Uterus (tissue), 4 donors: Measurements from ENCODE around the gene KCNQ4. TPM values are rescaled to one million over a fixed set of nuclear protein-coding genes. Genes with fewer than 3 reads are reported as not detected.

Source experiments
- DNase-seq, 2 donors: peaks; one replicate each; pipeline ENCODE4 v3.0.0-alpha.2; 2019 to 2020
- H3K27ac ChIP-seq, 2 donors: fragments of 200-600 bp; sonication (generic); 1 replicate in 1 of 2; 2 replicates in 1 of 2; pipeline ENCODE4 v1.5.1; 2016 to 2018
- H3K27me3 ChIP-seq, 2 donors: fragments of 200-600 bp; sonication (generic); one replicate each; pipeline ENCODE4 v1.5.1; 2018 to 2019; ENCODE audit warnings: control low read depth in 1 of 2
- H3K36me3 ChIP-seq, 2 donors: fragments of 200-600 bp; sonication (generic); one replicate each; pipeline ENCODE4 v1.5.1; 2019; ENCODE audit warnings: control low read depth in 1 of 2
- H3K4me1 ChIP-seq, 2 donors: fragments of 200-600 bp; sonication (generic); one replicate each; pipeline ENCODE4 v1.5.1; 2018 to 2019; ENCODE audit warnings: control low read depth in 1 of 2
- H3K4me3 ChIP-seq, 2 donors: fragments of 200-600 bp; sonication (generic); 1 replicate in 1 of 2; 2 replicates in 1 of 2; pipeline ENCODE4 v1.5.1; 2018 to 2019; ENCODE audit warnings: mild to moderate bottlenecking in 1 of 2
- H3K9me3 ChIP-seq, 2 donors: fragments of 200-600 bp; sonication (generic); one replicate each; pipeline ENCODE4 v1.5.1; 2019; ENCODE audit warnings: control low read depth in 1 of 2
- CTCF ChIP-seq, 4 experiments: fragments of 200-600 bp in 2 of 4; fragments of 450-650 bp in 2 of 4; sonication (generic) in 2 of 4; IDR thresholded peaks; one replicate each; pipeline ENCODE4 v1.5.1; 2016 to 2019; ENCODE audit warnings: antibody characterized with exemption in 4 of 4, mild to moderate bottlenecking in 2 of 4, moderate library complexity in 1 of 4
- POLR2A ChIP-seq, 2 donors: fragments of 450-650 bp; IDR thresholded peaks; one replicate each; pipeline ENCODE4 v1.6.1; 2016; ENCODE audit warnings: antibody characterized with exemption in 2 of 2, mild to moderate bottlenecking in 1 of 2, moderate library complexity in 1 of 2
- intact Hi-C: fragments of 100-400 bp; cut with DNase I; formaldehyde crosslinking; loops from one replicate; pipeline ENCODE4 v1.15.1; 2023; ENCODE audit warnings: low total_unique reads
- total RNA-seq, 4 donors: library from RNA; depleted of rRNA in 3 of 4; stranded (reverse); fragments of >200 nt in 3 of 4; gene quantifications; one replicate each; pipeline versions ENCODE4 v1.1.0 to v1.2.4, GENCODE V29; 2014 to 2023
- donor health status: DM: yes; HTN: yes; CAD: no.

KCNQ4 gene
- 10 to 100 TPM in 1 of 4 donors, 1 to 10 TPM in 2, not detected in 1; 2.7 to 13.4 (median 7.4) TPM for total RNA-seq

- DNase-seq, result peak; percentile 70
- intact Hi-C loops, result no loop called here
- H3K4me1 ChIP-seq, result peaks cover 0 to 9% of the 10 kb centered on the region in 2 donors
Observed at GRCh38 chr1:40783001-40783905, at the start of gene KCNQ4. TSS of gene KCNQ4 (plus strand) at chr1:40783787. CDS start at chr1:40784094, 307 bp downstream.

GRCh38 chr1:40734882-40735628, 48.5 kb upstream of the KCNQ4 start:
- no peak for DNase-seq
- no peaks in the 10 kb centered on the region for H3K9me3 ChIP-seq
- no peaks in the 10 kb centered on the region for H3K36me3 ChIP-seq
- H3K27ac ChIP-seq, result no peak overlapping the region
- H3K4me3 ChIP-seq, result no peak overlapping the region
- TF ChIP-seq CTCF (IDR thresholded peaks at IDR 0.05), result no peak
- no peak for TF ChIP-seq POLR2A (IDR thresholded peaks at IDR 0.05)
- no peaks in the 10 kb centered on the region for H3K4me1 ChIP-seq
- H3K27me3 ChIP-seq, result no peaks in the 10 kb centered on the region
- intact Hi-C loops, result no loop called here

More at GRCh38 chr1:40783001-40783905, at the start of gene KCNQ4:
- Histone ChIP-seq H3K9me3 (no peaks in the 10 kb centered on the region), H3K27me3 (no peaks in the 10 kb centered on the region), H3K4me3 (peak within 1 kb of the TSS; percentile 43 to 45), H3K36me3 (no peaks in the 10 kb centered on the region), H3K27ac (peak within 1 kb of the TSS; percentile 87 to 89)
- no peak for TF ChIP-seq CTCF (IDR thresholded peaks at IDR 0.05)
- TF ChIP-seq POLR2A (IDR thresholded peaks at IDR 0.05), result peak in 1 of 2 donors; percentile 37

GRCh38 chr1:40736085-40736531, 47.5 kb upstream of the KCNQ4 start:
- Histone ChIP-seq H3K27ac (peak overlapping the region; percentile 38 to 39), H3K27me3 (no peaks in the 10 kb centered on the region), H3K4me3 (no peak overlapping the region), H3K4me1 (no peaks in the 10 kb centered on the region), H3K36me3 (no peaks in the 10 kb centered on the region), H3K9me3 (no peaks in the 10 kb centered on the region)
- intact Hi-C loops, result no loop called here
- no peak for TF ChIP-seq POLR2A (IDR thresholded peaks at IDR 0.05)
- TF ChIP-seq CTCF (IDR thresholded peaks at IDR 0.05), result no peak
- DNase-seq, result no peak

GRCh38 chr1:40738831-40739230, 44.8 kb upstream of the KCNQ4 start:
- H3K9me3 ChIP-seq, result no peaks in the 10 kb centered on the region
- no peaks in the 10 kb centered on the region for H3K4me1 ChIP-seq
- intact Hi-C loops, result no loop called here
- TF ChIP-seq CTCF (IDR thresholded peaks at IDR 0.05), result no peak
- TF ChIP-seq POLR2A (IDR thresholded peaks at IDR 0.05), result no peak
- no peak overlapping the region for H3K4me3 ChIP-seq
- no peaks in the 10 kb centered on the region for H3K27me3 ChIP-seq
- peak overlapping the region; percentile 17 to 28 for H3K27ac ChIP-seq
- H3K36me3 ChIP-seq, result no peaks in the 10 kb centered on the region
- no peak for DNase-seq
